Measurements from ENCODE around the gene ATG10.
A peak's percentile ranks its signal among the peaks of the same experiment; 100 is the strongest.

The ATG10 gene
- 6.6 to 13.9 (median 9.6) reads per million in 3 donors for total RNA-seq

GRCh38 chr5:81971712-81972491 lies at the start of gene ATG10:
Gene ATG10, plus strand, starts transcription at chr5:81972023. Its CDS starts 15,548 bp downstream, at chr5:81987571.
- H3K36me3 ChIP-seq (ENCODE audit: control insufficient read depth, insufficient read depth, low read length), result no peaks in the 10 kb centered on the region

GRCh38 chr5:81922854-81923279 lies 49.0 kb upstream of the ATG10 start:
- no peaks in the 10 kb centered on the region for H3K9me3 ChIP-seq (ENCODE audit: control insufficient read depth, low read length)
- no peak overlapping the region for H3K4me3 ChIP-seq (ENCODE audit: insufficient read depth, low read depth, low read length, poor library complexity, severe bottlenecking)
- DNase-seq, result no peak
- no peaks in the 10 kb centered on the region for H3K4me1 ChIP-seq (ENCODE audit: control insufficient read depth, insufficient read depth, low read length, poor library complexity, severe bottlenecking)
- no peaks in the 10 kb centered on the region for H3K36me3 ChIP-seq (ENCODE audit: control insufficient read depth, insufficient read depth, low read length)
- H3K27ac ChIP-seq (ENCODE audit: insufficient read depth, low read length, poor library complexity, severe bottlenecking), result no peak overlapping the region
- H3K27me3 ChIP-seq (replicated peaks; ENCODE audit: control insufficient read depth, insufficient read depth, low read length, poor library complexity, severe bottlenecking), result no peaks in the 10 kb centered on the region

More at GRCh38 chr5:81971712-81972491, at the start of gene ATG10:
- peak; percentile 73 to 80 (median 76) for DNase-seq
- Histone ChIP-seq H3K27me3 (replicated peaks; ENCODE audit: control insufficient read depth, insufficient read depth, low read length, poor library complexity, severe bottlenecking) (no peaks in the 10 kb centered on the region), H3K4me3 (ENCODE audit: insufficient read depth, low read depth, low read length, poor library complexity, severe bottlenecking) (peak within 1 kb of the TSS; percentile 75), H3K27ac (ENCODE audit: insufficient read depth, low read length, poor library complexity, severe bottlenecking) (peak within 1 kb of the TSS; percentile 93), H3K9me3 (ENCODE audit: control insufficient read depth, low read length) (no peaks in the 10 kb centered on the region), H3K4me1 (ENCODE audit: control insufficient read depth, insufficient read depth, low read length, poor library complexity, severe bottlenecking) (no peaks in the 10 kb centered on the region)

GRCh38 chr5:81924442-81924841 lies 47.4 kb upstream of the ATG10 start:
- H3K27ac ChIP-seq (ENCODE audit: insufficient read depth, low read length, poor library complexity, severe bottlenecking), result no peak overlapping the region
- no peaks in the 10 kb centered on the region for H3K36me3 ChIP-seq (ENCODE audit: control insufficient read depth, insufficient read depth, low read length)

GRCh38 chr5:81925009-81925408 lies 46.8 kb upstream of the ATG10 start:
- Histone ChIP-seq H3K27ac (ENCODE audit: insufficient read depth, low read length, poor library complexity, severe bottlenecking) (no peak overlapping the region), H3K27me3 (replicated peaks; ENCODE audit: control insufficient read depth, insufficient read depth, low read length, poor library complexity, severe bottlenecking) (no peaks in the 10 kb centered on the region), H3K4me3 (ENCODE audit: insufficient read depth, low read depth, low read length, poor library complexity, severe bottlenecking) (no peak overlapping the region), H3K9me3 (ENCODE audit: control insufficient read depth, low read length) (no peaks in the 10 kb centered on the region), H3K4me1 (ENCODE audit: control insufficient read depth, insufficient read depth, low read length, poor library complexity, severe bottlenecking) (no peaks in the 10 kb centered on the region), H3K36me3 (ENCODE audit: control insufficient read depth, insufficient read depth, low read length) (no peaks in the 10 kb centered on the region)
- DNase-seq, result no peak

More at GRCh38 chr5:81924442-81924841, 47.4 kb upstream of the ATG10 start:
- H3K4me3 ChIP-seq (ENCODE audit: insufficient read depth, low read depth, low read length, poor library complexity, severe bottlenecking), result no peak overlapping the region
- no peaks in the 10 kb centered on the region for H3K9me3 ChIP-seq (ENCODE audit: control insufficient read depth, low read length)
- no peaks in the 10 kb centered on the region for H3K27me3 ChIP-seq (replicated peaks; ENCODE audit: control insufficient read depth, insufficient read depth, low read length, poor library complexity, severe bottlenecking)
- no peak for DNase-seq
- no peaks in the 10 kb centered on the region for H3K4me1 ChIP-seq (ENCODE audit: control insufficient read depth, insufficient read depth, low read length, poor library complexity, severe bottlenecking)

- H3K36me3 ChIP-seq (ENCODE audit: control insufficient read depth, insufficient read depth, low read length), result no peaks in the 10 kb centered on the region
- no peaks in the 10 kb centered on the region for H3K9me3 ChIP-seq (ENCODE audit: control insufficient read depth, low read length)
- no peak overlapping the region for H3K4me3 ChIP-seq (ENCODE audit: insufficient read depth, low read depth, low read length, poor library complexity, severe bottlenecking)
- H3K4me1 ChIP-seq (ENCODE audit: control insufficient read depth, insufficient read depth, low read length, poor library complexity, severe bottlenecking), result no peaks in the 10 kb centered on the region
- H3K27me3 ChIP-seq (replicated peaks; ENCODE audit: control insufficient read depth, insufficient read depth, low read length, poor library complexity, severe bottlenecking), result no peaks in the 10 kb centered on the region
- H3K27ac ChIP-seq (ENCODE audit: insufficient read depth, low read length, poor library complexity, severe bottlenecking), result no peak overlapping the region
- no peak for DNase-seq
Observed at GRCh38 chr5:81925981-81926380, 45.8 kb upstream of the ATG10 start.

GRCh38 chr5:81936066-81936465 lies 35.8 kb upstream of the ATG10 start:
- no peaks in the 10 kb centered on the region for H3K4me1 ChIP-seq (ENCODE audit: control insufficient read depth, insufficient read depth, low read length, poor library complexity, severe bottlenecking)
- DNase-seq, result no peak
- H3K27me3 ChIP-seq (replicated peaks; ENCODE audit: control insufficient read depth, insufficient read depth, low read length, poor library complexity, severe bottlenecking), result no peaks in the 10 kb centered on the region
- no peak overlapping the region for H3K27ac ChIP-seq (ENCODE audit: insufficient read depth, low read length, poor library complexity, severe bottlenecking)
- H3K36me3 ChIP-seq (ENCODE audit: control insufficient read depth, insufficient read depth, low read length), result no peaks in the 10 kb centered on the region
- no peak overlapping the region for H3K4me3 ChIP-seq (ENCODE audit: insufficient read depth, low read depth, low read length, poor library complexity, severe bottlenecking)
- H3K9me3 ChIP-seq (ENCODE audit: control insufficient read depth, low read length), result no peaks in the 10 kb centered on the region

- no peaks in the 10 kb centered on the region for H3K27me3 ChIP-seq (replicated peaks; ENCODE audit: control insufficient read depth, insufficient read depth, low read length, poor library complexity, severe bottlenecking)
- H3K27ac ChIP-seq (ENCODE audit: insufficient read depth, low read length, poor library complexity, severe bottlenecking), result no peak overlapping the region
- no peak overlapping the region for H3K4me3 ChIP-seq (ENCODE audit: insufficient read depth, low read depth, low read length, poor library complexity, severe bottlenecking)
- H3K4me1 ChIP-seq (ENCODE audit: control insufficient read depth, insufficient read depth, low read length, poor library complexity, severe bottlenecking), result no peaks in the 10 kb centered on the region
- no peaks in the 10 kb centered on the region for H3K36me3 ChIP-seq (ENCODE audit: control insufficient read depth, insufficient read depth, low read length)
- no peak for DNase-seq
- no peaks in the 10 kb centered on the region for H3K9me3 ChIP-seq (ENCODE audit: control insufficient read depth, low read length)
Observed at GRCh38 chr5:81936750-81937149, 35.1 kb upstream of the ATG10 start.

GRCh38 chr5:81942746-81943145 lies 29.1 kb upstream of the ATG10 start:
- Histone ChIP-seq H3K36me3 (ENCODE audit: control insufficient read depth, insufficient read depth, low read length) (no peaks in the 10 kb centered on the region), H3K9me3 (ENCODE audit: control insufficient read depth, low read length) (no peaks in the 10 kb centered on the region), H3K27me3 (replicated peaks; ENCODE audit: control insufficient read depth, insufficient read depth, low read length, poor library complexity, severe bottlenecking) (no peaks in the 10 kb centered on the region), H3K4me3 (ENCODE audit: insufficient read depth, low read depth, low read length, poor library complexity, severe bottlenecking) (no peak overlapping the region), H3K4me1 (ENCODE audit: control insufficient read depth, insufficient read depth, low read length, poor library complexity, severe bottlenecking) (no peaks in the 10 kb centered on the region), H3K27ac (ENCODE audit: insufficient read depth, low read length, poor library complexity, severe bottlenecking) (no peak overlapping the region)
- DNase-seq, result no peak

- H3K4me1 ChIP-seq (ENCODE audit: control insufficient read depth, insufficient read depth, low read length, poor library complexity, severe bottlenecking), result no peaks in the 10 kb centered on the region
- no peaks in the 10 kb centered on the region for H3K36me3 ChIP-seq (ENCODE audit: control insufficient read depth, insufficient read depth, low read length)
- H3K27me3 ChIP-seq (replicated peaks; ENCODE audit: control insufficient read depth, insufficient read depth, low read length, poor library complexity, severe bottlenecking), result no peaks in the 10 kb centered on the region
- no peak overlapping the region for H3K27ac ChIP-seq (ENCODE audit: insufficient read depth, low read length, poor library complexity, severe bottlenecking)
- no peaks in the 10 kb centered on the region for H3K9me3 ChIP-seq (ENCODE audit: control insufficient read depth, low read length)
- no peak for DNase-seq
- H3K4me3 ChIP-seq (ENCODE audit: insufficient read depth, low read depth, low read length, poor library complexity, severe bottlenecking), result no peak overlapping the region
Observed at GRCh38 chr5:81948349-81948748, 23.5 kb upstream of the ATG10 start.

GRCh38 chr5:81949462-81949861 lies 22.4 kb upstream of the ATG10 start:
- no peaks in the 10 kb centered on the region for H3K4me1 ChIP-seq (ENCODE audit: control insufficient read depth, insufficient read depth, low read length, poor library complexity, severe bottlenecking)
- H3K9me3 ChIP-seq (ENCODE audit: control insufficient read depth, low read length), result no peaks in the 10 kb centered on the region
- H3K27ac ChIP-seq (ENCODE audit: insufficient read depth, low read length, poor library complexity, severe bottlenecking), result no peak overlapping the region
- H3K4me3 ChIP-seq (ENCODE audit: insufficient read depth, low read depth, low read length, poor library complexity, severe bottlenecking), result no peak overlapping the region
- no peaks in the 10 kb centered on the region for H3K27me3 ChIP-seq (replicated peaks; ENCODE audit: control insufficient read depth, insufficient read depth, low read length, poor library complexity, severe bottlenecking)
- no peak for DNase-seq
- H3K36me3 ChIP-seq (ENCODE audit: control insufficient read depth, insufficient read depth, low read length), result no peaks in the 10 kb centered on the region
